ENCODE results near the gene ANKRD31. TPM values are rescaled to one million over a fixed set of nuclear protein-coding genes. Genes with fewer than 3 reads are reported as not detected.

The ANKRD31 gene
- total and polyA plus RNA-seq, 11 donors = 0.04 to 0.17 (median 0.09) TPM; not detected in 5

- Histone ChIP-seq H3K36me3 (peaks cover 0 to 16% (median 0%) of the 10 kb centered on the region in 9 donors), H3K4me3 (no peak overlapping the region), H3K9me3 (no peaks in the 10 kb centered on the region), H3K4me1 (peaks cover 0 to 22% (median 7%) of the 10 kb centered on the region in 12 donors), H3K27me3 (peaks cover 0 to 4% (median 0%) of the 10 kb centered on the region in 9 donors), H3K27ac (no peak overlapping the region)
- intact Hi-C loops (cut with DNase I) = loop anchor here in 2 of 10 donors (10.0 kb wide), 2 partner anchors 253 to 287 kb away; partner anchors contain the start of gene HMGCR (in 1 of the 2)
- TF ChIP-seq POLR2A (IDR thresholded peaks at IDR 0.05) (no peak), CTCF (IDR thresholded peaks at IDR 0.05) (no peak)
- no peak for ATAC-seq
- DNase-seq = no peak
Measured at GRCh38 chr5:75047356-75047755, 189.3 kb downstream of the ANKRD31 start.

GRCh38 chr5:75046366-75047142 is 190.1 kb downstream of the ANKRD31 start:
- H3K27me3 ChIP-seq = no peaks in the 10 kb centered on the region
- no peaks in the 10 kb centered on the region for H3K9me3 ChIP-seq
- ATAC-seq (no peak), DNase-seq (no peak)
- peaks cover 0 to 14% (median under 1%) of the 10 kb centered on the region in 12 donors for H3K4me1 ChIP-seq
- H3K27ac ChIP-seq = no peak overlapping the region
- intact Hi-C loops (cut with DNase I) = loop anchor here in 2 of 10 donors (10.0 kb wide), 2 partner anchors 252 to 288 kb away; partner anchors contain the start of gene HMGCR (in 1 of the 2)
- peaks cover 0 to 16% (median 0%) of the 10 kb centered on the region in 9 donors for H3K36me3 ChIP-seq
- no peak overlapping the region for H3K4me3 ChIP-seq
- TF ChIP-seq POLR2A (IDR thresholded peaks at IDR 0.05) (no peak), CTCF (IDR thresholded peaks at IDR 0.05) (no peak)
- 72 to 81% (median 77%) methylated on average over 10 of the region's 10 CpGs for WGBS, 4 donors

DNA sequence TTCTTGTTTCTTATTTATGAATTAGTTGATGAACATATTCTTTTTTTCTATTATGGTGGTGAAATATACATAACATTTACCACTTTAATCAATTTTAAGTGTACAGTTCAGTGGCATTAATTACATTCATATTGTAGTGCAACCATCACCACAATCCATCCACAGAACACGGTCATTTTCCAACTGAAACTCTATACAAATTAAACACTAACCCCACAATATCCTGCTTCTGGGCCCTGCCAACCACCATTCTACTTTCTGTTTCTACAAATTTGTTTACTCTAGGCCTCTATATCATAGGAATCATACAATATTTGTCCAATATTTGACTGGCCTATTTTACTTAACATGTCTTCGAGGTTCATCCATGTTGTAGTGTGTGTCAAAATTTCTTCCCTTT is 191.6 kb downstream of the ANKRD31 start:
- ATAC-seq (no peak), DNase-seq (no peak)
- no peaks in the 10 kb centered on the region for H3K9me3 ChIP-seq
- no peak for TF ChIP-seq CTCF (IDR thresholded peaks at IDR 0.05)
- no peak for TF ChIP-seq POLR2A (IDR thresholded peaks at IDR 0.05)
- intact Hi-C loops (cut with DNase I) = loop anchor here in 2 of 10 donors (10.0 kb wide), 2 partner anchors 250 to 290 kb away; partner anchors contain the start of gene HMGCR (in 1 of the 2)
- H3K27me3 ChIP-seq = no peaks in the 10 kb centered on the region
- no peak overlapping the region for H3K27ac ChIP-seq
- 91 to 95% (median 93%) methylated on average over 2 of the region's 2 CpGs for WGBS, 4 donors
- H3K4me1 ChIP-seq = peaks cover 0 to 8% (median 0%) of the 10 kb centered on the region in 12 donors
- H3K4me3 ChIP-seq = no peak overlapping the region
- peaks cover 0 to 16% (median 0%) of the 10 kb centered on the region in 9 donors for H3K36me3 ChIP-seq

GRCh38 chr5:75044406-75044805 is 192.3 kb downstream of the ANKRD31 start:
- ATAC-seq (no peak), DNase-seq (no peak)
- H3K27me3 ChIP-seq = no peaks in the 10 kb centered on the region
- no peak overlapping the region for H3K27ac ChIP-seq
- H3K36me3 ChIP-seq = peaks cover 0 to 16% (median 0%) of the 10 kb centered on the region in 9 donors
- no peak overlapping the region for H3K4me3 ChIP-seq
- peaks cover 0 to 6% (median 0%) of the 10 kb centered on the region in 12 donors for H3K4me1 ChIP-seq
- intact Hi-C loops (cut with DNase I) = loop anchor here in 2 of 10 donors (10.0 kb wide), 2 partner anchors 250 to 290 kb away; partner anchors contain the start of gene HMGCR (in 1 of the 2)
- TF ChIP-seq POLR2A (IDR thresholded peaks at IDR 0.05) (no peak), CTCF (IDR thresholded peaks at IDR 0.05) (no peak)
- H3K9me3 ChIP-seq = no peaks in the 10 kb centered on the region
- 83 to 93% (median 86%) methylated on average over 7 of the region's 7 CpGs for WGBS, 4 donors
